B cell (primary cell): ENCODE data around the gene HYAL2.

Source experiments
- EZH2 ChIP-seq: IDR thresholded peaks from 2 replicates; pipeline ENCODE4 v1.6.1; 2012; ENCODE audit warnings: borderline replicate concordance, low read depth, mild to moderate bottlenecking, moderate library complexity, low read length; ENCODE audit not compliant: insufficient read depth, poor library complexity, severe bottlenecking
- TF ChIP-seq, protein P1 (sequence below): fragments of 200-600 bp; IDR thresholded peaks from one replicate; pipeline ENCODE4 v1.8.0; 2022; ENCODE audit warnings: antibody characterized with exemption, mild to moderate bottlenecking

GRCh38 chr3:50318615-50319014, 3.9 kb downstream of the HYAL2 start:
- TF ChIP-seq, protein P1, sequence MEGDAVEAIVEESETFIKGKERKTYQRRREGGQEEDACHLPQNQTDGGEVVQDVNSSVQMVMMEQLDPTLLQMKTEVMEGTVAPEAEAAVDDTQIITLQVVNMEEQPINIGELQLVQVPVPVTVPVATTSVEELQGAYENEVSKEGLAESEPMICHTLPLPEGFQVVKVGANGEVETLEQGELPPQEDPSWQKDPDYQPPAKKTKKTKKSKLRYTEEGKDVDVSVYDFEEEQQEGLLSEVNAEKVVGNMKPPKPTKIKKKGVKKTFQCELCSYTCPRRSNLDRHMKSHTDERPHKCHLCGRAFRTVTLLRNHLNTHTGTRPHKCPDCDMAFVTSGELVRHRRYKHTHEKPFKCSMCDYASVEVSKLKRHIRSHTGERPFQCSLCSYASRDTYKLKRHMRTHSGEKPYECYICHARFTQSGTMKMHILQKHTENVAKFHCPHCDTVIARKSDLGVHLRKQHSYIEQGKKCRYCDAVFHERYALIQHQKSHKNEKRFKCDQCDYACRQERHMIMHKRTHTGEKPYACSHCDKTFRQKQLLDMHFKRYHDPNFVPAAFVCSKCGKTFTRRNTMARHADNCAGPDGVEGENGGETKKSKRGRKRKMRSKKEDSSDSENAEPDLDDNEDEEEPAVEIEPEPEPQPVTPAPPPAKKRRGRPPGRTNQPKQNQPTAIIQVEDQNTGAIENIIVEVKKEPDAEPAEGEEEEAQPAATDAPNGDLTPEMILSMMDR: no peak
- no peak for TF ChIP-seq EZH2
